HepG2 (cell line): ENCODE data around the gene FBXW2. TPM values are rescaled to one million over a fixed set of nuclear protein-coding genes. Genes with fewer than 3 reads are reported as not detected.

Experiments used
- ARID3A ChIP-seq: IDR thresholded peaks from 2 replicates; pipeline ENCODE4 v1.6.1; 2012; ENCODE audit warnings: low read depth, low read length, improper control_type of control experiment
- FOSL2 ChIP-seq: sonication (generic); formaldehyde crosslinking; IDR thresholded peaks from 2 replicates; pipeline ENCODE4 v1.4.0; 2020; ENCODE audit warnings: missing genetic modification reagents
- HNRNPL ChIP-seq: fragments of 200-400 bp; formaldehyde crosslinking; IDR thresholded peaks from 2 replicates; pipeline ENCODE4 v1.6.1; 2017; ENCODE audit warnings: mild to moderate bottlenecking, low read depth, low read length
- MATR3 ChIP-seq: sonication (generic); formaldehyde crosslinking; IDR thresholded peaks from 2 replicates; pipeline ENCODE4 v1.4.0; 2020; ENCODE audit warnings: missing genetic modification reagents
- MED13 ChIP-seq: sonication (generic); formaldehyde crosslinking; IDR thresholded peaks from 2 replicates; pipeline ENCODE4 v1.5.0; 2020; ENCODE audit warnings: missing genetic modification reagents
- MLXIP ChIP-seq: sonication (generic); formaldehyde crosslinking; IDR thresholded peaks from 2 replicates; pipeline ENCODE4 v1.9.0; 2021; ENCODE audit warnings: missing genetic modification reagents, borderline replicate concordance
- NKX3-1 ChIP-seq: sonication (generic); formaldehyde crosslinking; IDR thresholded peaks from 2 replicates; pipeline ENCODE4 v1.5.0; 2020; ENCODE audit warnings: missing genetic modification reagents
- RARG ChIP-seq: sonication (generic); formaldehyde crosslinking; IDR thresholded peaks from 2 replicates; pipeline ENCODE4 v1.4.0; 2020; ENCODE audit warnings: low read depth, mild to moderate bottlenecking, missing genetic modification reagents
- RELA ChIP-seq: sonication (generic); formaldehyde crosslinking; IDR thresholded peaks from 2 replicates; pipeline ENCODE4 v1.4.0; 2020; ENCODE audit warnings: missing genetic modification reagents
- SNAPC4 ChIP-seq: sonication (generic); formaldehyde crosslinking; IDR thresholded peaks from 2 replicates; pipeline ENCODE4 v1.4.0; 2020; ENCODE audit warnings: mild to moderate bottlenecking, missing genetic modification reagents
- WIZ ChIP-seq: sonication (generic); formaldehyde crosslinking; IDR thresholded peaks from 2 replicates; pipeline ENCODE4 v1.5.1; 2020; ENCODE audit warnings: mild to moderate bottlenecking, missing genetic modification reagents
- ZFP82 ChIP-seq: sonication (generic); formaldehyde crosslinking; IDR thresholded peaks from 2 replicates; pipeline ENCODE4 v1.5.1; 2020; ENCODE audit warnings: mild to moderate bottlenecking, missing genetic modification reagents, borderline replicate concordance
- ZGPAT ChIP-seq: IDR thresholded peaks from 2 replicates; pipeline ENCODE4 v1.6.1; 2016; ENCODE audit warnings: mild to moderate bottlenecking
- ZNF180 ChIP-seq: sonication (generic); formaldehyde crosslinking; IDR thresholded peaks from 2 replicates; pipeline ENCODE4 v1.4.0; 2020; ENCODE audit warnings: low read depth, missing genetic modification reagents, borderline replicate concordance
- ZNF335 ChIP-seq: sonication (generic); formaldehyde crosslinking; IDR thresholded peaks from 2 replicates; pipeline ENCODE4 v1.4.0; 2020; ENCODE audit warnings: missing genetic modification reagents
- ZNF503 ChIP-seq: sonication (generic); formaldehyde crosslinking; IDR thresholded peaks from 2 replicates; pipeline ENCODE4 v1.4.0; 2020; ENCODE audit warnings: missing genetic modification reagents
- ZNF546 ChIP-seq: sonication (generic); formaldehyde crosslinking; conservative IDR thresholded peaks from 2 replicates; pipeline ENCODE4 v1.8.1; 2023; ENCODE audit warnings: mild to moderate bottlenecking, missing genetic modification reagents
- ZNF629 ChIP-seq: sonication (generic); formaldehyde crosslinking; conservative IDR thresholded peaks from 2 replicates; pipeline ENCODE4 v1.5.0; 2020; ENCODE audit warnings: missing genetic modification reagents
- polyA plus RNA-seq, 8 experiments: library from polyadenylated mRNA; depleted of rRNA in 3 of 8; stranded (reverse) in 7 of 8; unstranded in 1 of 8; fragments of >200 nt; fragmentation: Illumina TruSeq in 4 of 8; extraction: Trizol in 4 of 8; gene quantifications; 2 replicates each; pipeline versions ENCODE4 v1.2.1 to v1.2.3, GENCODE V29; 2011 to 2016; ENCODE audit warnings: low read depth in 4 of 8, missing spikeins in 1 of 8, mixed read lengths in 1 of 8; ENCODE audit not compliant: insufficient read depth in 1 of 8
- total RNA-seq, 5 experiments: library from RNA; depleted of rRNA; stranded (reverse); fragments of >200 nt; fragmentation: Illumina TruSeq; extraction: Trizol; gene quantifications; 2 replicates each; pipeline ENCODE4 v1.2.3, GENCODE V29; 2016; ENCODE audit warnings: low read depth in 1 of 5

Gene FBXW2
- total and polyA plus RNA-seq, 2 of the 13 experiments (the other 11 are each of a cell fraction or from before 2014, with no cell fraction given) = 35.4 to 43.1 TPM

- no peak for TF ChIP-seq HNRNPL
- peak; percentile 42; the same call in 1 of the 2 replicates for TF ChIP-seq NKX3-1 (CRISPR knock-in tag)
- no peak for TF ChIP-seq RELA
- TF ChIP-seq MLXIP (CRISPR knock-in tag) = no peak
- TF ChIP-seq ZNF180 = no peak
- TF ChIP-seq FOSL2 (CRISPR knock-in tag) = peak; percentile 57; the same call in 1 of the 2 replicates
- TF ChIP-seq ZNF629 (CRISPR knock-in tag) = no peak
- no peak for TF ChIP-seq ZFP82
- no peak for TF ChIP-seq ZNF503
- TF ChIP-seq ARID3A = peak; percentile 99
- no peak for TF ChIP-seq MED13 (CRISPR knock-in tag)
- TF ChIP-seq ZGPAT (CRISPR knock-in tag) = peak; percentile 76; the same call in 1 of the 2 replicates
- no peak for TF ChIP-seq SNAPC4 (CRISPR knock-in tag)
- no peak for TF ChIP-seq RARG
- no peak for TF ChIP-seq WIZ (CRISPR knock-in tag)
- no peak for TF ChIP-seq ZNF546 (CRISPR knock-in tag)
- TF ChIP-seq ZNF335 (CRISPR knock-in tag) = no peak
- TF ChIP-seq MATR3 (CRISPR knock-in tag) = no peak
These were observed 14.5 kb downstream of the FBXW2 start (continued) for GRCh38 chr9:120778758-120779157.
